Activated gamma-delta T cell treated with anti-CD3 and anti-CD28 coated beads, Interleukin-2, amount 50 U/mL, for 16 hours (primary cell): ENCODE data around the gene ACTRT2.

ENCODE experiments used
- DNase-seq: peaks from one replicate; pipeline ENCODE4 v3.0.0-alpha.2; 2020; ENCODE audit warnings: low read depth

The ACTRT2 gene

DNA sequence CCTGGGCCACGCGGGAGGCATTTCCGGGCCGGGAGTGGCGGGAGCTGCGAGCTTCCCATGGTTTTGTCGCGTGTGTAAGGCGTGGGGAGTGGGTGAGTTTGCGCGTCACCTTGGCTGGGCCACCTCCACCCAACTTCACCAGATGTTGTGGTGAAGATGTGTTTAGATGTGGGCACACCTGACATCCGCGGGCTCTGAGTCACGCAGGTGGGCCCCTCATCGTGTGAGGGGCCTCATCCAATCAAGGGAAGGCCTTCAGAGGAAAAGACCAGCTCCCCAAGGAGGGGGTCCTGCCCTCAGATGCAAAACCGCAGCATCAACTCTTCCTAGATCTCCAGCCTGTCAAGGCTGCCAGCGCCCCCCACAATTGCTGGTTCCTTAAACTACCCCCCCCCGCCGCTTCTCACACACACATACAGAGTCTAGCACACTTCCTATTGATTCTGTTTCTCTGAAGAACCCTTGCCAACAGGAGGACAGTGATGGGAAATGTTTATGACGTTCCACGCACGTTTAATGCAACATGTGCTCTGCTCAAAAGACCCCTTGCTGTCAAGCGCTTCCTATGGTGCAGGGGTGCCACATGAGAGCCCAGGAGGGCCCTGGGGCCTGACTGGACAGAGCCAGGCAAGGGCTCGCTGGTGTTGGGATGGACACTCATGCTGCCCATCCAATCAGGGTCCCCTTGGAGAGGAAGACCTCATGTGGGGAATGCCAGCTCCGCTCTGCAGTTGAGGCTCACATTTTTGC lies 11.9 kb downstream of the ACTRT2 start:
- DNase-seq = no peak

DNA sequence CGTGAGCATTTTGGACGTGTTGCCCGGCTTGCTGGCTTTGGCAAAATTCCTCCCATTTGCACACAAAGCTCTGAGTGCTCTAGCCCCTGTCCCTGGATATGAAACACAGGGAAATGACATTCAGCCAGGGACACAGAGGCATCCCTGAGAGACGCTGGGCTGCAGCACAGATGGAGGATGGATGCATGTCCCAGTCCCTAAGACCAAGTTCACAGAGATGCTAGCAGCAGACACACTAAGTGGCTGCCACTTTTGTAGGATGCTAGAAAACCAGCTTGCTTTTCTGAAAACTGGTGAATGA lies 12.5 kb downstream of the ACTRT2 start:
- DNase-seq = no peak

DNA sequence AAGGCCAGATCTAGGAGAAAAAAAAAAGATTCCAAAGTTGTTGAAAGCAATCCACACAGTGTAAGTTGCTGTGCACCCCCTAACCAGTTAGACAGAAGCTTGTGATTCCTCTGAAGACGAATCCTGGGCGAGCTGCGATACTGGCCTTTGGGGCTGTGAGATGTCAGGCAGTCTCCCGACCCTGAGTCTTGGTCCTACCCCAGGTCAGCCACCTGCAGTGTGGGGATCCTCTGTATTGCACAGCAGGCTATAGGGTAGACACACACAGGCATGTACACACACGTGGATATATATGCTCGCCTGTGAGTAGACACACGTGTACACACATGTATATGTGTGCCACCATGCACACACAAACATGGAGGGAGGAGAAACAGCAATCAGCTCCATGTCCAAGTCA lies 12.9 kb downstream of the ACTRT2 start:
- no peak for DNase-seq

DNA sequence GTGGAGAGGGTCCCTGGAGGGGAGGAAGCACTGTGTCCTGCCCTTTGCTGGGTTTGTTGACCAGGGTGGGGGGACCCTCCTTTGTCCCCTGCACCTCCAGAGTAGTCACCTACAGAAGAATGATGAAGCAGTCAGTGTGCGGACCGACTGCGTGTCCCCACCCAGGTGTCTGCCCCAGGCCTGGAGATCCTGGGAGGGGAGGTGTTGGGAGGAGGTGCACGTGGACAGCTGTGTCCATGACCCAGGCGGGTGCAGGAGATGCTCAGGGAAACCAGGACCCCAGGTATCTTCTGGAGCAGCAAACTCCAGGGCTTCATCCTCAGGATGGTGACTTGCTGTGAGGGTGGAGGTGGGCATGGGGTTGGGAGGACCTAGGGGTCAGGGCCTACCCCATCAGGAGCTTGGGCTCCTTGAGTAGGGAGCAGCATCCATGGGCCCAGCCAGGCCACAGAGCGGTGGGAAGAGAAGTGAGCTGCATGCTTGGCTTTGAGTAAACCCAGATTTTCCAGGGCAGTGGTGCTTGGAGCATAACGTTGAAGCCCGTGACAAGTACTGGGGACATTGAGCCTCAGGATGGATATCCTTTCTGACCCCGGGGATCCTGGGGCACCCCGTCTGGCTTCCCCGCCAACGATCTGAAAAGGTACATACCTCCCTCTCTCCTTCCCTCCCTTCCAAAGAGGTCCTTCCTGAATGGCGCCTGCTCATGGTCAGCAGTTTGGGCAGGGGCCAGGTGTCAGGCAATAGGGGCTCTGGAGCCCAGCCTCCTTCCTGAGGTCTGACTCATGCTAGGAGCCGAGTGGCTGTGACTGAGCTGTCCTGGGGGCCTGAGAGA lies 13.7 kb downstream of the ACTRT2 start:
- DNase-seq = no peak

DNA sequence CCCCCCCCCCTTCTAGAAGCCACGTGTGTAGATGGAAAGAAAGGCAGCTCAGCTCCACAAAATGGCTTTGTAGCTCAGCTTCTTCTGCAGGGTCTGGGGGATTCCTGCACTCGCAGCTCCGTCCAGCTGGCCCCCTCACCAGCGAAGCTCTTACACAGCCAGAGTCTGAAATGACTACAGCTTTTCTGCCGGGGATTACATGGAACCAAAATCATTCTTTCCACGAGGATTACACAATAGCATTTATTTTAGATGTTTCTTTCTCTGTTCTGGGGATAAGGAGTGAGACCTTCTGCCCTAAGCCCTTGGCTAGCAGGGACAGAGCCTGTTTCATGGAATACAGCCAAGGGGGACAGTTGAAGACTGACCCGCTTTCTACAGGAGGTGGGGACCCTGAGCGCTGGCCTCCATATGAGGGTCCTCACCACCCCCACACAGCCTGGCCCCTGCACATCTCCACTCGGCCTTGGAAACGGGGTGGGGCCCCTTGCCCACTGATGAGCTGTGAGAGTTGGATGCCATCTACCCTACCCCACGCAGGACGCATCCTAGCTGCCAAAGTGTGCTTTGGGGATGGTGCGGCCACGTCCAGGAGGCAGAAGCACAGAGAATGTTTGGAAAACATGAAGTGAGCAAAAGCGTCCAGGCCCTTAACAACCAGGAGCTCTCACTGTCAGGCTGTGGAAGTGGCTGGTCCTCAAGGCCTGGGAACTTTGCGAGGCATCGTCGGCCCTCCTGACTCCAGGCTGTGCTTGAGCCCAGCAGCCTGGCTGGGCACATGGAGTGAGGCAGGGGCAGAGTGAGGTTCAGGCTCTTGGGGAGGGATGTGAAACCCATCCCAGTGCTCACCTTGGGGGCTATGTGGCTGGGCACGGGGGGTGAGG lies 14.5 kb downstream of the ACTRT2 start:
- DNase-seq = no peak

DNA sequence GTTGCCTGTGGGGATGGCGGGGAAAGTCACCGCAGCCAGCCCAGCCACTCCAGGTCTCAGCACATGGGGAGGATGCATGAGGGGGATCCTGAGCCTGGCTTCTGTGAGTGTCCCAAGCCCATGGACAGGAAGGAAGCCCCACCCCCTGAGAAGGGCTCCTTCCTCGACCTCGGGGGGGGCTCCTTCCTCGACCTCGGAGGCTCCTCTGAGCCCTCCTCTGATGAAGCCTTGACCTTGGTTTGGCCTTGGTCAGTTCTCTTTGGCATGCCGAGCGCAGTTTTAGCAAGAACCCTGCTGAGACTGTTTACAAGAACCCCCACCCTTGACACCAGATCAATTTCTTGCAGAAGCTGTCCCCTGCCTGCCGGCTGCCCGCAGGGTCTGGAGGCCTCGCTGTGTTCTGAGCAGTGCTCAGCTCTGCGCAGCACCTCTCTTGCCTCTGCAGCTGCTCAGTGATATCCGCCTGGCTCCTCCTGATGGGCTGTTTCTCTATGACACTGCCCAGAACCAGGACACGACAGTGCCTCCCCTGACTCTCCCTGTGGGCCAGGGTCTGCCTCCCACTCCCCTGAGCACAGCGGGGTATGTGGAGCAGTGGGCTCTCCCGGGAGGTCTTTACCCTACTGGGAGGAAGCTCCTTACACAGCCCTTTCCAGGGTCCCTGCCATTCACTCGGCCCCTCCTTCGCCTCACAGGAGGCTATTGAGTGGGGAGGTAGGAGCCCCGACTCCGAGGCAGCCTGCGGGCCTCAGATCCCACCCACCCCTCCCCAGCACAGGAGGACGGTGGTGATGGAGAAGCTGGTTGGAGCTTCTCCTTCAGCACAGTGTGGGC lies 15.4 kb downstream of the ACTRT2 start:
- no peak for DNase-seq

DNA sequence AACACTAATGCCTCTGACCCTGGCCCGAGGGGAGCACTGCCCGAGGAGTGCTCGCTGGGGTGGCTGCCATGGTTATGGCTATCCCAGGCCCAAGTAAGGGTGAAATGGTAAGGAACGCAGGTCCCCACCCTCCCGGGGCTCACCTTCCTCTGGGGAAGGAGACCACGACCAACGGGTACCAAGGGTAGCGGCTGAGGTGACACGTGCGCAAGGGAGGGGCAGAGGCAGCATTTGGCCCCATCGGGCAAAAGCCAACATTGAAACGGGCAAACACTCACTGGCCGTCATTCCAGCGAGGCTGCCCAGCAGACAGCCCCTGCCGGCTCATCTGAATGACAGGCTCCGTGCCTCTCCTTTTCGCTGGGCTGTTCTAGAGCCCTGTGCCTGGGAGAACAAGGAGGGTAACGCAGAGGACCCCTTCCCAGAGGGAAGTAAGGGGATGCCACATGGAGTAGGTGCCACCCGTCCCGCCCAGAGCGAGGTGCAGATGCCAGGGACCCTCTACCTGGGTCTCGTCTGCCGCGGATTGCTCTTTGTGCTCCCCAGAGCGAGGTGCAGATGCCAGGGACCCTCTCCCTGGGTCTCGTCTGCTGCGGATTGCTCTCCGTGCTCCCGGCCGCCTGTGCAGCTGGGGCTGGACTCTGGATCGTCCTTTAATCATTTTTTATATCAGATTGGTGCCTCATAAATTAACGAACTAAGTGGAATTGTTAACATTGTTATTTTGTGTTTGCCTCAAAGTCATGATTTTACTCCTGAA lies 16.2 kb downstream of the ACTRT2 start:
- DNase-seq = no peak

DNA sequence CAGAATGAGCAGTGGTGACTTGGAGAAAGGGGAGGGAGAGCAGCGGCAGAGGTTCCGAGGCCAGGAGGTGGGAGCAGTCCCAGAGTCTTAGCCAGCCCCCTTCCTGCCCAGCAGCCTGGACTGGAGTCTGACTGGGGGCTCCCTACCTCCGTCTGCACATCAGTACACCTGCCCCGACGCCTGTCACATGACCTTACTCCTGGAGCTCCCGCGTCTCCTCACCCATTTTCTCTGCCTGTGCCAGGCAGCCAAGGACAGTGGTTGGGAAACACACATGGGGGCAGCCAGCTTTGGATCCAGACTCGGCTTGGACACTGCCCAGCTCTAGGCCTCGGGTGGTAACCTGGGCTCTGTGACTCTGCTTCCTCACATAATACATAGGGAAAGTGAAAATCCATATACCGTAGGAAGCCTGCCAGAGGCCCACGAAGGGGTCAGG lies 16.9 kb downstream of the ACTRT2 start:
- no peak for DNase-seq

DNA sequence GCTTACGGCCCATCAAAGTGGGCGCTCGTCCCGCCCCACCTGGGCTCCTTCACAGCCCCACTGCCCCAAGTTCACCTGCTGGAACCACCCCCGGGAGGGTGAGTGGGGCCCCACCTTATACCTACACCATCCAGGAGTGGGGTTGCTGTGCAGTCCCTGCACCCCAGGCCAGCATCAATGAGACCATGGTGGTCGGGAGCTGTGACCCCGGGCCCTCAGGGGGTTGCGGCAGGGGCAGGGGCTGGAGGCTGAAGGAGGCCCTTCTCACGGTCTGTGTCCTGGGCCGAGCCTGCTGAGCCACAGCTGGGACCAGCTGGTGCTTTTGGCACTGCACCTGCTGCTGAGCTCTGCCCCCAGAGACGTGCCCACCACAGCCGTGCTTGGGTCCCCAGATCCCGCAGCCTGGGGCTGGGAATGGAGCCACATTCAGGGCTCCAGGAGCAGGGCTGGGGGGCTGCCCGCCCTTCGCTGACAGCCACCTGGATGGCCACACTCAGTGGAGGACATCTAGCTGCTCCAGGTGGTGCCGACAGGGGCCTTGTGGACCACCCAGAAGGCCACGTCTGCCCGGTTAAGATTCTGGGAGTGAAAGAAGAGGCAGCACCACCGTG lies 17.4 kb downstream of the ACTRT2 start:
- DNase-seq = no peak

DNA sequence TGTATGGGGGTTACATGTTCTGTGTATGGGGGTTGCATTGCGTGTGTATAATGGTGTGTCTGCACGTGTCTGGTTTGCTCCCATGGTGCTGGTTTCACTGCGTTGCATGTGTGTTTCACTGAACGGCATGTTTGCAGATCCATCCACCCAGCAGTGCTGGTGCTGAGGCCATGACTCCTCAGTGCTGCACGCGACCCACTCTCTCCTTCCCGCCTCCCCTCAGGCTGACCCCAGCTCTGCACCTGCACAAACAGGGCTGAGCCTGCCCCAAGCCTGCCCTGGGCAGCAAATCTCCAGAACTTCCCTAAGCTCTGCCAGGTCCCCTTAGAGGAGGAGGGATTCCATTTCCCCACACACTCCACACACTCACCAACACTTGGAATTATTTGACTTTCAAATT lies 18.7 kb downstream of the ACTRT2 start:
- DNase-seq = no peak

DNA sequence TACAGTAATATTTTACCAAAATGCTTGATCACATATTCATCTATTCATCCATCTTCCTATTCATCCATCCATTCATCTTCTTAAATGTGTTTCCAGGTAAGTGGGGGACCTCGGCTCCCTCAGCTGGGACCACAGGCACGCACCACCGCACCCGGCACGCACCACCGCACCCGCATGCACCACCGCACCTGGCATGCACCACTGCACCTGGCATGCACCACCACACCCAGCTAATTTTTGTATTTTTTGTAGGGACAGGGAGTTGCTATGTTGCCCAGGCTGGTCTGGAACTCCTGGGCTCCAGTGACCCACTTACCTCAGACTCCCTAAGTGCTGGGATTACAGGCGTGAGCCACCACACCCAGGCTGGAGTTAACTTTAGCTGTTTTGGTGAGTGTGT lies 21.2 kb downstream of the ACTRT2 start:
- no peak for DNase-seq

DNA sequence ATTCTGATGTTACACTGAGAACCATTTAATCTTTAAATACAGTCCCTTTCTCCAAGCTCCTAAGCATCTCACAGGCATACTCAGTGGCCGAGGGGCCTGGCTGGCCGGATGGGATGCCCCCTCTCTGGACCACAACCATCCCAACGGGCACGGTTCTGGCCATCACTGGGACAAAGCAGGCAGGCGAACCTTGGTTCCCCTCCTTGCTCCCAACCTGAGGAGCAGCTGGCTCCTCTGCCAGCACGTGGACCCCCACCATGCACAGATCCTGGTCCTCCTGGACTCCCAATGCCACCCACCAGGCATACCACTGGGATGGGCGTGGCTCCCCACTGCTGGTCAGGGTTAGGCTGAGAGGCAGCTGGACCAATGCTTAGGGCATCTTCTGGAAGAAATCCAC lies 27.9 kb downstream of the ACTRT2 start:
- no peak for DNase-seq

DNA sequence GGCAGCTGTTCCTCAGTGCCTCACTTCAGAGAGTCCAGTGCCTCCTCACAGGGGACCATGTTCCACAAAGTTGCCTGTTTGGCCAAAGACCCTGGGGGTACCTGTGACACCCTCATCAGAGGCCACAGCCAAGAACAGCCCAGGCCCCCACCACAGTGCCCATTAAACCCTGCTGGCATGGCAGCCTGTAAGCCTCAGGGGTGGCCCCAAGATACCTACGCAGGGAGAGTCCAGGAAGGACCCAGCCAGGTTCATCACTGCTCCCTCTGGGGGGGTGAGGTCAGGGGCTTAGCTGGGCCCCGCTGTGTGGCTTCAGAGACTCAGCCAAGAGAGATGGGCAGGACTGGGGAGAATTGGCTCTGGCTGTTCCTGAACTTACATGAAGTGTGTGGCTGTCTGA lies 28.6 kb downstream of the ACTRT2 start:
- DNase-seq = no peak

DNA sequence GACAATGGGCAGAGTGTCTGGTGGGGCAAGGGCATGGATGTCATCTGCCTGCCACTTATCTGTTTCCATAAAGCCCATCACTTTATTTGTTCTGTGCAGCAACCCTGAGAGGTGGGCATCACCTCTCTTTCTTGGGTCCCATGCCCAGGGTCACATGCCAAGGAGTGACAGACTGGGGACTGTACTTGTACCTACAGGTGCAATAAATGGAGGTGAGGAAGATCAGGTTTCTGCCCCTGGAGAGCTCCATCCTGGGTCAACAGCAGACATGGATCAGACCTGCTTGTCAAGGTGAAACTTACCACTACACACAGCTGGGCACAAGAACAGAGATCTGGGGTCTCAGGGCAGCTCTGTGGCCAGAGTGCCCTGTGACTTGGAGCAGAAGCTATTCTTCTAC lies 29.3 kb downstream of the ACTRT2 start:
- no peak for DNase-seq

DNA sequence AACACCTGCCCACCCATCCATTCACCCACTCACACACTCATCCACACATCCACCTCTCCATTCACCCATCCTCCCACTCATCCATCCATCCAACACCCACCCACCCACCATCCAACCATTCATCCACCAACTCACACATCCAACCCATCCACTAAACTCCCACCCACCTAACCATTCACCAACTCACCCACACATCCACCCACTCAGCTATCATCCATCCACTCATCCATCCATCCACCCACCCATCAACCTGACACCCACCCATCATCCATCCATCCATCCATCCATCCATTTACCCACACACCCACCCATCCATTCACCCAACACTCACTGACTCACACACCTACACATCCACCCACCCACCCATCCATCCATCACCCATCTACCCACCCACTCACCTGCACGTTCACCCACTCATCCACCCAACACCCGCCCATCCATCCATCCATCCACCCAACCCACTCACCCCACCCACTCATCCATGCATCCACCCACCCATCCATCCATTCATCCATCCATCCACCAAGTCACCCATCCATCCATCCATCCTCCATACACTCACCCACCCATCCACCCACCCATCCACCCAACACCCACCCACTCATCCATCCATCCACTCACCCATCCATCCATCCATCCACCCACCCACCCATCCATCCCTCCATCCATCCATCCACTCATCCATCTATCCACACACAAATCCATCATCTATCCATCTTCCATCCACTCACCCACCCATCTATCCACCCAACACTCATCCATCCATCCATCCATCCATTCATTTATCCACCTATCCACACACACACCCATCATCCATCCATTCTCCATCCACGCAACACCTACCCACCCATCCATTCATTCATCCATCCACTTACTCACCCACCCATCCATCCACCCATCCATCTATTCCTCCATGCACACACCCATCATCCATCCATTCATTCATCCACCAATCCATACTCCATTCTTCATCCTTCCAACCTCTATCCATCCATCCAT lies 30.3 kb downstream of the ACTRT2 start:
- DNase-seq = no peak

DNA sequence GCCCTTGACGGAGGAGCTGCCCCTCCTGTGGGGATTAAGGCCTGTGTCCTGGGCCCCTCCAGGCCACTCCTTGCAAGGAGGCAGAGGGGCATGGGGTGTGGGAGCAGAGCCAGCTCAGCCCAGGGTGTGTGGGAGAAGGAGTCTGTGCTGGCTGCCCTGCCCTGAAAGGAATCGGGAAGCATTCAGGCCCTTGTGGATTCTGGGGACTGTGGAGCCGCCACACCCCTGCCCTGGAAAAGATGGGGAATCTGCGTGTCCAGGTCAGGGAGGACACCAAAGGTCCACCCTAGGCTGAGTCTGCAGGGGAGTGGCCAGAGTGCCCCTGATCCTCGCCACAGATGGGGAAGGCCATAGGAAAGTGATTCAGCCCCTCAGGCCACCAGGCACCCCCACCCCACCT lies 31.2 kb downstream of the ACTRT2 start:
- DNase-seq = no peak

DNA sequence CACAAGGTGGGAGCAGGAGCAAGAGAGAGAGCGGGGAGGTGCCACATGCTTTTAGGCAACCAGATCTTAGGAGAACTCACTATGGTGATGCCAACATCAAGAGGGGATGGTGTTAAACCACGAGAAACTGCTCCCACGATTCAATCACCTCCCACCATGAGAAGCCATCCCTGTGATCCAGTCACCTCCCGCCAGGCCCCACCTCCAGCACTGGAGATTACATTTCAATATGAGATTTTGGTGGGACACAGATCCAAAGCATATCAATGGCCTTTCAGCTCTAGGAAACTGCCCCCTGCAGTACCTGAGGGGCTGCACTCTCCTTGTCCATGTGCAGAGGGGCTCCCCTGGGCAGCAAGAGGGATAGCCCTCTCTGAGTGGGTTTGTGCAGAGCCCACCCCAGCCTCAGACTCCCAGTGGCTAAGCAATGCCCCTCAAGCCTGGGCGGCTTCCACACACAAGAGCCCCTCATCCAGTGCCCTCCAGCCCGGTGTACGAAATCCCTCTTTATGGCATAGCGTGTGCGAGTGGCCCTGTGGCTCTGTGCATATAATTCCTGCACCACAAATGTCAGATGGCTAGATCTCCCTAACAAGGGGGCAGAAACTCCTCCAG lies 32.2 kb downstream of the ACTRT2 start:
- DNase-seq = no peak

DNA sequence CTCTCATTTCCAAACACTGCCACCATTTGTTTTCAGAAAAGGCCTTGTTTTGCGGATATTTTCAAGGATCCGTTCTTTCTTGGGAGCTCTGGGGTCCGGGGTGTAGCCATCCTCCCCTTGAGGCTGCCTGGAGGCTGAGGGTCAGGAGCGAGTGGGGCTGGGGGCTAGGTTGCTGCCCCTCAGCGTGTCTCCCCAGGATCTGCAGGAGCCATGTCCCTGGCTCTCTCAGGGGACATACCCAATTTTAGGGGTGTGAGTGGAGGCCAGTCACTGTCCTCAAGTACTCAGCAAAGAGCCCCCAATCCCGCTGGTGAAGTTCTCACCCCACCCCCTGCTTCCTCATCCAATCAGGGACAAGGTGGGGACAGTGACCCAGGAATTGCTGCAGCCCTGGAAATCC lies 32.7 kb downstream of the ACTRT2 start:
- DNase-seq = no peak

DNA sequence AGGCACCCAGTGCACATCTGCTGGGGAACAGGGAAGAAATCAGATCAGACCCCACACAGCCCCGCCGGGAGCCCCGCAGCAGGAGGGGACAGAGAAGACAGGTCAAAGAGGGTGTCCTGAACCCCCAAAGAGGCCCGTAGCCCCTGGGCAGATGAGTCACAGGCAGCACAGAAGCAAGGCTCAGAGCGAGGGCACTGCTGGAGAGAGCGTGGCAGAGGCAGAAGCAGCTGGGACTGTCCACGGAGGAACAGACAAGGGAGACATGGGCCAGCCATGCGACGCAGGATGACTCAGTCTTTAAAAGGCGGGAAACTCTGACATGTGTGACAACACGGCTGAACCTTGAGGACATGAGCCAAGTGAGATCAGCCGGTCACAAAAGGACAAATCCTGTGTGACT lies 33.2 kb downstream of the ACTRT2 start:
- no peak for DNase-seq
